PC-9 (cell line): ENCODE measurements around the gene RNF111. TPM values are rescaled to one million over a fixed set of nuclear protein-coding genes. Genes with fewer than 3 reads are reported as not detected.
"Not testable (repeated sequence)": the region's sequence is repeated elsewhere in the genome, so short reads cannot be mapped to it uniquely, and the experiment has no call there.

Source experiments
- BruUV-seq: library from RNA; stranded (reverse); fragments of 400-500 nt; replicated peaks from 2 replicates; lab custom pipeline; 2021; lab: Mats Ljungman, UMichigan
- CTCF ChIA-PET: fragments of 300-600 bp; sonication (Branson Sonifier 250); formaldehyde crosslinking; loops from one replicate; lab custom pipeline; 2022; ENCODE audit warnings: antibody characterized with exemption; lab: Charles Lee
- POLR2A ChIA-PET: fragments of 300-600 bp; sonication (Branson Sonifier 250); formaldehyde crosslinking; loops from one replicate; lab custom pipeline; 2022; ENCODE audit warnings: antibody characterized with exemption; ENCODE audit not compliant: unreplicated experiment; lab: Charles Lee
- DNase-seq, 2 experiments: peaks; one replicate each; pipeline versions ENCODE4 v3.0.0 to v3.0.0-alpha.2; 2015 to 2022; ENCODE audit warnings: mixed read lengths in 1 of 2
- H2AFZ ChIP-seq: fragments of 200-600 bp; sonication (generic); 2 replicates; pipeline ENCODE4 v1.8.1; 2017; ENCODE audit warnings: antibody characterized with exemption
- H3F3A ChIP-seq: fragments of 200-600 bp; sonication (generic); 2 replicates; pipeline ENCODE4 v1.8.1; 2017; ENCODE audit warnings: antibody characterized with exemption, mild to moderate bottlenecking, low read depth; ENCODE audit not compliant: insufficient read depth
- H3K27ac ChIP-seq: fragments of 200-600 bp; sonication (generic); 2 replicates; pipeline ENCODE4 v1.6.1; 2016; ENCODE audit warnings: mixed run types
- H3K27me3 ChIP-seq: fragments of 200-600 bp; sonication (generic); 2 replicates; pipeline ENCODE4 v1.6.1; 2016; ENCODE audit warnings: low read depth, mixed run types; ENCODE audit not compliant: insufficient read depth
- H3K36me3 ChIP-seq: fragments of 200-600 bp; sonication (generic); 2 replicates; pipeline ENCODE4 v1.6.1; 2016; ENCODE audit warnings: low read depth, mixed run types
- H3K4me1 ChIP-seq: fragments of 200-600 bp; sonication (generic); replicated peaks from 2 replicates; pipeline ENCODE4 v1.6.1; 2016; ENCODE audit warnings: mixed run types; ENCODE audit not compliant: insufficient read depth
- H3K4me2 ChIP-seq: fragments of 200-600 bp; sonication (generic); 2 replicates; pipeline ENCODE4 v1.6.1; 2017; ENCODE audit warnings: mixed run types
- H3K4me3 ChIP-seq: fragments of 200-600 bp; sonication (generic); 2 replicates; pipeline ENCODE4 v1.6.1; 2016; ENCODE audit warnings: mixed run types
- H3K79me2 ChIP-seq: fragments of 200-600 bp; sonication (generic); 2 replicates; pipeline ENCODE4 v1.6.1; 2017; ENCODE audit warnings: low read depth, mixed run types
- H3K9me2 ChIP-seq: fragments of 200-600 bp; sonication (generic); 2 replicates; pipeline ENCODE4 v1.8.1; 2017; ENCODE audit warnings: mild to moderate bottlenecking; ENCODE audit not compliant: insufficient read depth
- H3K9me3 ChIP-seq: fragments of 200-600 bp; sonication (generic); 2 replicates; pipeline ENCODE4 v1.8.1; 2016; ENCODE audit warnings: low read depth; ENCODE audit not compliant: insufficient read depth
- H4K20me1 ChIP-seq: fragments of 200-600 bp; sonication (generic); 2 replicates; pipeline ENCODE4 v1.8.1; 2017; ENCODE audit not compliant: insufficient read depth
- CTCF ChIP-seq: fragments of 200-600 bp; sonication (generic); conservative IDR thresholded peaks from 2 replicates; pipeline ENCODE4 v1.6.1; 2017; ENCODE audit warnings: mixed run types, antibody characterized with exemption, mild to moderate bottlenecking, moderate library complexity
- EZH2 ChIP-seq: fragments of 200-600 bp; sonication (generic); IDR thresholded peaks from 2 replicates; pipeline ENCODE4 v1.8.0; 2017; ENCODE audit warnings: antibody characterized with exemption, low read depth
- intact Hi-C: fragments of 100-400 bp; cut with micrococcal nuclease; formaldehyde crosslinking; loops from one replicate; pipeline ENCODE4 v1.10.0; 2022; ENCODE audit not compliant: unreplicated experiment
- total RNA-seq: library from RNA; stranded (reverse); gene quantifications from 2 replicates; pipeline ENCODE4 v1.2.3, GENCODE V29; 2021

Gene RNF111
- total RNA-seq, 1 experiment from 2014 or later: 37.7 TPM

- Histone ChIP-seq H3K27ac (no peak overlapping the region), H4K20me1 (peaks cover 6% of the 10 kb centered on the region), H3F3A (no peaks in the 10 kb centered on the region), H3K4me2 (no peak overlapping the region), H3K79me2 (peaks cover 86% of the 10 kb centered on the region), H3K9me2 (no peaks in the 10 kb centered on the region), H3K27me3 (no peaks in the 10 kb centered on the region), H3K9me3 (no peaks in the 10 kb centered on the region), H3K4me3 (no peak overlapping the region), H2AFZ (no peak overlapping the region), H3K4me1 (0 out of 2 replicates have a peak, but pooled peaks cover under 1% of the 10 kb centered on the region), H3K36me3 (no peaks in the 10 kb centered on the region)
- ChIA-PET CTCF (no interaction called here), POLR2A (no interaction called here)
- intact Hi-C loops: no loop called here
- no TSS peak for BruUV-seq
- no peak for TF ChIP-seq CTCF
- no peak for DNase-seq
These were observed 7.5 kb downstream of the RNF111 start for GRCh38 chr15:58994906-58995453.

- H3K4me3 ChIP-seq: no peak overlapping the region
- H3K4me1 ChIP-seq: no peaks in the 10 kb centered on the region
- H3F3A ChIP-seq: no peaks in the 10 kb centered on the region
- intact Hi-C loops: loop anchor here (10.0 kb wide), 1 partner anchor 75 kb away; no protein-coding TSS in a partner anchor
- peaks cover 4% of the 10 kb centered on the region; the same call in 1 of the 2 replicates for H4K20me1 ChIP-seq
- ChIA-PET CTCF (no interaction called here), POLR2A (no interaction called here)
- no peak overlapping the region for H3K4me2 ChIP-seq
- peaks cover 69% of the 10 kb centered on the region for H3K79me2 ChIP-seq
- H3K9me2 ChIP-seq: no peaks in the 10 kb centered on the region
- H3K27ac ChIP-seq: no peak overlapping the region
- TF ChIP-seq CTCF (no peak), EZH2 (no peak)
- BruUV-seq: no TSS peak
- DNase-seq: no peak
- H3K9me3 ChIP-seq: no peaks in the 10 kb centered on the region
- no peak overlapping the region for H2AFZ ChIP-seq
- H3K27me3 ChIP-seq: no peaks in the 10 kb centered on the region
- 0 out of 2 replicates have a peak, but pooled peaks cover 5% of the 10 kb centered on the region for H3K36me3 ChIP-seq
These were observed 12.2 kb downstream of the RNF111 start for GRCh38 chr15:58999694-59000093.

DNA sequence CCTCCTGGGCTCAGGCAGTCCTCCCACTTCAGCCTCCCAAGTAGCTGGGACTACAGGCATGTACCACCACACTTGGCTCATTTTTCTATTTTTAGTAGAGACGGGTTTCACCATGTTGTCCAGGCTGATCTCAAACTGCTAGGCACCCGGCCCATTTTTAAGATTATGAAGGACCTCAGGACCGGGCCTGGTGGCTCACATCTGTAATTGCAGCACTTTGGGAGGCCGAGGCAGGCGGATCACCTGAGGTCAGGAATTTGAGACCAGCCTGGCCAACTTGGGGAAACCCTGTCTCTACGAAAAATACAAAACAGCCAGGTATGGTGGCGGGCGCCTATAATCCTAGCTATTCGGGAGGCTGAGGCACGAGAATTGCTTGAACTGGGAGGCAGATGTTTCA, 12.8 kb downstream of the RNF111 start:
- H3K4me1 ChIP-seq, H3K36me3 ChIP-seq, H4K20me1 ChIP-seq, BruUV-seq, H3K27me3 ChIP-seq, H2AFZ ChIP-seq, POLR2A ChIA-PET, DNase-seq, H3K27ac ChIP-seq, H3K4me3 ChIP-seq, CTCF ChIA-PET, H3K9me2 ChIP-seq, H3K9me3 ChIP-seq, H3F3A ChIP-seq, H3K4me2 ChIP-seq: not testable (repeated sequence)
- H3K79me2 ChIP-seq: peaks cover 66% of the 10 kb centered on the region
- intact Hi-C loops: loop anchor here (10.0 kb wide), 1 partner anchor 75 kb away; no protein-coding TSS in a partner anchor

GRCh38 chr15:59001946-59002345, 14.5 kb downstream of the RNF111 start:
- no peak overlapping the region for H3K4me2 ChIP-seq
- H4K20me1 ChIP-seq: peaks cover 7% of the 10 kb centered on the region; the same call in 1 of the 2 replicates
- H3K36me3 ChIP-seq: 0 out of 2 replicates have a peak, but pooled peaks cover 5% of the 10 kb centered on the region
- ChIA-PET POLR2A (no interaction called here), CTCF (no interaction called here)
- H3K9me3 ChIP-seq: no peaks in the 10 kb centered on the region
- no peak overlapping the region for H2AFZ ChIP-seq
- BruUV-seq: no TSS peak
- H3K27ac ChIP-seq: no peak overlapping the region
- H3K27me3 ChIP-seq: no peaks in the 10 kb centered on the region
- no peaks in the 10 kb centered on the region for H3F3A ChIP-seq
- H3K4me3 ChIP-seq: no peak overlapping the region
- H3K9me2 ChIP-seq: no peaks in the 10 kb centered on the region
- no peaks in the 10 kb centered on the region for H3K4me1 ChIP-seq
- peaks cover 56% of the 10 kb centered on the region for H3K79me2 ChIP-seq
- no peak for TF ChIP-seq CTCF
- TF ChIP-seq EZH2: no peak
- intact Hi-C loops: loop anchor here (10.0 kb wide), 1 partner anchor 73 kb away; no protein-coding TSS in a partner anchor
- DNase-seq: no peak
